K562 (cell line): ENCODE measurements around the gene PSD4. TPM values are rescaled to one million over a fixed set of nuclear protein-coding genes. Genes with fewer than 3 reads are reported as not detected.

Experiments used
- CEBPB ChIP-seq: fragments of 450-650 bp; IDR thresholded peaks from 2 replicates; pipeline ENCODE4 v1.6.1; 2016; ENCODE audit warnings: missing genetic modification characterization, missing compliant biosample characterization
- DPF2 ChIP-seq: fragments of 450-650 bp; IDR thresholded peaks from 2 replicates; pipeline ENCODE4 v1.6.1; 2016
- ESRRB ChIP-seq: fragments of 250-450 bp; sonication (Bioruptor Pico); IDR thresholded peaks from 2 replicates; pipeline ENCODE4 v1.5.0; 2020; ENCODE audit warnings: mild to moderate bottlenecking, moderate library complexity, borderline replicate concordance
- MAFG ChIP-seq: fragments of 450-650 bp; conservative IDR thresholded peaks from 2 replicates; pipeline ENCODE4 v1.6.1; 2016; ENCODE audit warnings: missing genetic modification characterization, missing compliant biosample characterization
- MGA ChIP-seq: fragments of 450-650 bp; IDR thresholded peaks from 2 replicates; pipeline ENCODE4 v1.6.1; 2016; ENCODE audit warnings: mild to moderate bottlenecking, moderate library complexity
- NR2F6 ChIP-seq: fragments of 450-650 bp; formaldehyde crosslinking; IDR thresholded peaks from 2 replicates; pipeline ENCODE4 v1.4.0; 2020; ENCODE audit warnings: mild to moderate bottlenecking
- THAP12 ChIP-seq: fragments of 250-450 bp; sonication (Bioruptor Pico); IDR thresholded peaks from 2 replicates; pipeline ENCODE4 v1.9.0; 2021; ENCODE audit warnings: mild to moderate bottlenecking, inconsistent platforms
- polyA plus RNA-seq, 8 experiments: library from polyadenylated mRNA; depleted of rRNA in 4 of 8; stranded (reverse) in 5 of 8; unstranded in 3 of 8; fragments of >200 nt; fragmentation: Nextera tagmentation in 2 of 8; fragmentation: Illumina TruSeq in 1 of 8; extraction: Ambion mirVana in 2 of 8; extraction: Trizol in 1 of 8; gene quantifications; 2 replicates each; pipeline versions ENCODE4 v1.2.1 to v1.2.3, GENCODE V29; 2011 to 2014; ENCODE audit warnings: inconsistent platforms in 1 of 8, missing spikeins in 1 of 8
- total RNA-seq, 7 experiments: library from RNA; depleted of rRNA in 6 of 7; stranded (reverse); fragments of >200 nt in 6 of 7; fragmentation: Illumina TruSeq in 2 of 7; extraction: Trizol in 2 of 7; gene quantifications; 2 replicates each; pipeline versions ENCODE4 v1.2.1 to v1.2.3, GENCODE V29; 2011 to 2021; ENCODE audit warnings: low replicate concordance in 1 of 7

The PSD4 gene
- total and polyA plus RNA-seq, 9 of the 15 experiments (the other 6 are each of a cell fraction or from before 2014, with no cell fraction given) = 0.46 to 54.0 (median 20.8) TPM

GRCh38 chr2:113240915-113241911, 67.4 kb downstream of the PSD4 start (continued):
- TF ChIP-seq MGA = peak; percentile 50; the same call in 1 of the 2 replicates
- TF ChIP-seq ESRRB (CRISPR knock-in tag) = no peak
- TF ChIP-seq NR2F6 = no peak
- peak; percentile 82 for TF ChIP-seq MAFG
- peak; percentile 83 for TF ChIP-seq DPF2
- no peak for TF ChIP-seq THAP12 (CRISPR knock-in tag)
- TF ChIP-seq CEBPB = peak; percentile 87
